K562 (cell line): ENCODE measurements around the gene LAMB1. TPM values are rescaled to one million over a fixed set of nuclear protein-coding genes. Genes with fewer than 3 reads are reported as not detected.

ENCODE experiments used
- ATAC-seq: fragments of 200-7000 bp; cut with Tn5 transposase; 3 replicates; pipeline ENCODE4 v1.9.1; 2020; ENCODE audit warnings: moderate library complexity
- BruUV-seq: library from RNA; stranded (reverse); fragments of 400-500 nt; replicated peaks from 2 replicates; lab custom pipeline; 2021; lab: Mats Ljungman, UMichigan
- CTCF ChIA-PET: fragments of 300-600 bp; formaldehyde crosslinking; extraction: SDS; loops from one replicate; lab custom pipeline; 2021; ENCODE audit warnings: low intra/inter-chr PET ratio; lab: Yijun Ruan, JAX
- POLR2A ChIA-PET: fragments of 300-600, 350-650 bp; sonication (Branson Sonifier 250); formaldehyde crosslinking; extraction: SDS; loops from one replicate; lab custom pipeline; 2021; ENCODE audit warnings: antibody characterized with exemption, inconsistent platforms; lab: Yijun Ruan, JAX
- DNase-seq, 4 experiments: peaks; one replicate each; pipeline versions ENCODE4 v3.0.0 to v3.0.0-alpha.2; 2011 to 2018; ENCODE audit warnings: low spot score in 3 of 4, mixed read lengths in 3 of 4; ENCODE audit errors: extremely low read depth in 1 of 4
- FAIRE-seq: peaks from 2 replicates; lab custom pipeline; 2011; peaks lifted over from hg19 to GRCh38; lab: Jason Lieb, UNC
- H2AFZ ChIP-seq: 2 replicates; pipeline ENCODE4 v1.6.0; 2011; ENCODE audit warnings: low read depth, low read length, control low read depth, inconsistent platforms
- H3K27ac ChIP-seq: fragments of 200-600 bp; 3 replicates; pipeline ENCODE4 v1.8.0; 2011; ENCODE audit warnings: low read depth, mild to moderate bottlenecking, control low read depth, inconsistent platforms, low read length, moderate library complexity, mixed read lengths; ENCODE audit errors: extremely low read depth
- H3K27me3 ChIP-seq, 2 experiments: fragments of 300-600 bp in 1 of 2; 2 replicates in 1 of 2; 3 replicates in 1 of 2; pipeline versions ENCODE4 v1.6.0 to v1.8.0; 2011; ENCODE audit warnings: inconsistent platforms in 2 of 2, low read length in 2 of 2, mild to moderate bottlenecking in 1 of 2, mixed read lengths in 1 of 2, moderate library complexity in 1 of 2; ENCODE audit not compliant: control insufficient read depth in 2 of 2, insufficient read depth in 2 of 2
- H3K36me3 ChIP-seq: fragments of 300-600 bp; 3 replicates; pipeline ENCODE4 v1.8.0; 2011; ENCODE audit warnings: mild to moderate bottlenecking, low read length, inconsistent platforms; ENCODE audit not compliant: control insufficient read depth, insufficient read depth
- H3K4me1 ChIP-seq, 2 experiments: fragments of 200-600 bp in 1 of 2; replicated peaks in 1 of 2; 2 replicates in 1 of 2; 3 replicates in 1 of 2; pipeline versions ENCODE4 v1.5.1 to v1.8.0; 2011; ENCODE audit warnings: inconsistent platforms in 2 of 2, low read length in 2 of 2, mild to moderate bottlenecking in 1 of 2, mixed read lengths in 1 of 2, moderate library complexity in 1 of 2; ENCODE audit not compliant: control insufficient read depth in 2 of 2, insufficient read depth in 2 of 2
- H3K4me2 ChIP-seq: 2 replicates; pipeline ENCODE4 v1.6.1; 2011; ENCODE audit warnings: low read length, control low read depth, inconsistent platforms, mixed read lengths; ENCODE audit not compliant: insufficient read depth
- H3K4me3 ChIP-seq: fragments of 200-600 bp; sonication (generic), shearing (Covaris generic); 2 replicates; pipeline ENCODE4 v1.5.1; 2016; ENCODE audit warnings: control low read depth, inconsistent platforms
- H3K79me2 ChIP-seq: fragments of 200-600 bp; 3 replicates; pipeline ENCODE4 v1.8.0; 2011; ENCODE audit warnings: low read length, inconsistent platforms; ENCODE audit not compliant: control insufficient read depth, insufficient read depth
- H3K9ac ChIP-seq, 2 experiments: 2 replicates each; pipeline versions ENCODE4 v1.6.0 to v1.6.1; 2011; ENCODE audit warnings: low read depth in 2 of 2, low read length in 2 of 2, control low read depth in 1 of 2, inconsistent platforms in 1 of 2, mild to moderate bottlenecking in 1 of 2, mixed read lengths in 1 of 2; ENCODE audit not compliant: insufficient read depth in 1 of 2
- H3K9me1 ChIP-seq: one replicate; pipeline ENCODE4 v1.6.0; 2011; ENCODE audit warnings: inconsistent platforms, mild to moderate bottlenecking, low read length, moderate library complexity; ENCODE audit not compliant: control insufficient read depth, insufficient read depth
- H3K9me3 ChIP-seq: replicated peaks from 2 replicates; pipeline ENCODE4 v1.5.1; 2011; ENCODE audit warnings: low read depth, low read length, inconsistent platforms; ENCODE audit not compliant: control insufficient read depth, insufficient read depth
- H4K20me1 ChIP-seq: replicated peaks from 2 replicates; pipeline ENCODE4 v1.6.1; 2011; ENCODE audit warnings: low read length, inconsistent platforms, mixed read lengths; ENCODE audit not compliant: control insufficient read depth, insufficient read depth
- ATF4 ChIP-seq: fragments of 450-650 bp; formaldehyde crosslinking; IDR thresholded peaks from 2 replicates; pipeline ENCODE4 v1.4.0; 2022; ENCODE audit warnings: mild to moderate bottlenecking, moderate library complexity
- ETS2 ChIP-seq: IDR thresholded peaks from 2 replicates; pipeline ENCODE4 v1.6.1; 2016; ENCODE audit warnings: borderline replicate concordance, missing genetic modification characterization, mild to moderate bottlenecking, moderate library complexity, missing compliant biosample characterization; ENCODE audit not compliant: poor library complexity, severe bottlenecking
- ILK ChIP-seq: fragments of 450-650 bp; IDR thresholded peaks from 2 replicates; pipeline ENCODE4 v1.6.1; 2016; ENCODE audit warnings: missing genetic modification characterization, low read depth, mild to moderate bottlenecking, missing compliant biosample characterization, moderate library complexity, borderline replicate concordance
- RHOXF2B ChIP-seq: fragments of 250-450 bp; sonication (Bioruptor Pico); conservative IDR thresholded peaks from 2 replicates; pipeline ENCODE4 v1.5.1; 2021
- TAF1 ChIP-seq: IDR thresholded peaks from 2 replicates; pipeline ENCODE4 v1.6.1; 2011; ENCODE audit warnings: mild to moderate bottlenecking, low read length, moderate library complexity; ENCODE audit not compliant: insufficient read depth, control insufficient read depth, severe bottlenecking; ENCODE audit errors: extremely low read depth
- USF1 ChIP-seq: sonication (generic); formaldehyde crosslinking; IDR thresholded peaks from 2 replicates; pipeline ENCODE4 v1.9.0; 2022; ENCODE audit warnings: mild to moderate bottlenecking, missing genetic modification reagents
- WGBS: fragments of 100-300 bp; shearing (Covaris generic); methylation state at CpG from one replicate; pipeline ENCODE4 v1.1.6; 2016; ENCODE audit warnings: low coverage, mixed read lengths; ENCODE audit not compliant: insufficient coverage; ENCODE audit errors: missing lambda C conversion rate; 5-methylcytosine and 5-hydroxymethylcytosine counted together
- in situ Hi-C: fragments of 300-500 bp; cut with MboI; formaldehyde crosslinking; loops from 4 replicates; pipeline ENCODE4 v1.15.0; 2018; ENCODE audit warnings: inconsistent platforms, mixed read lengths
- intact Hi-C: fragments of 100-400 bp; cut with micrococcal nuclease; formaldehyde crosslinking; loops from 2 replicates; pipeline ENCODE4 v1.14.2; 2022
- polyA plus RNA-seq, 8 experiments: library from polyadenylated mRNA; depleted of rRNA in 4 of 8; stranded (reverse) in 5 of 8; unstranded in 3 of 8; fragments of >200 nt; fragmentation: Nextera tagmentation in 2 of 8; fragmentation: Illumina TruSeq in 1 of 8; extraction: Ambion mirVana in 2 of 8; extraction: Trizol in 1 of 8; gene quantifications; 2 replicates each; pipeline versions ENCODE4 v1.2.1 to v1.2.3, GENCODE V29; 2011 to 2014; ENCODE audit warnings: inconsistent platforms in 1 of 8, missing spikeins in 1 of 8
- total RNA-seq, 7 experiments: library from RNA; depleted of rRNA in 6 of 7; stranded (reverse); fragments of >200 nt in 6 of 7; fragmentation: Illumina TruSeq in 2 of 7; extraction: Trizol in 2 of 7; gene quantifications; 2 replicates each; pipeline versions ENCODE4 v1.2.1 to v1.2.3, GENCODE V29; 2011 to 2021; ENCODE audit warnings: low replicate concordance in 1 of 7

The LAMB1 gene
- total and polyA plus RNA-seq, 9 of the 15 experiments (the other 6 are each of a cell fraction or from before 2014, with no cell fraction given), result 6.0 to 17.7 (median 12.3) TPM

GRCh38 chr7:107980671-107981190 lies 22.2 kb downstream of the LAMB1 start:
- peaks cover 6% of the 10 kb centered on the region; the same call in 2 of the 3 replicates for H3K36me3 ChIP-seq

More at GRCh38 chr7:107980671-107981190, 22.2 kb downstream of the LAMB1 start:
- POLR2A ChIA-PET, result interaction anchor here (0.9 to 1.0 kb wide), 2 partner anchors 12 to 22 kb away, joined by 3 to 4 read pairs; no protein-coding TSS in a partner anchor
- in situ Hi-C loops, result no loop called here
- Histone ChIP-seq H3K9me3 (no peaks in the 10 kb centered on the region), H3K4me2 (no peak overlapping the region)
- no TSS peak for BruUV-seq
- CTCF ChIA-PET, result no interaction called here
- intact Hi-C loops, result no loop called here
- 69% methylated on average over 8 of the region's 8 CpGs for WGBS
- no peak for TF ChIP-seq USF1 (CRISPR knock-in tag)
- no peak for TF ChIP-seq TAF1
- no peak for TF ChIP-seq ETS2 (tag)
- TF ChIP-seq ILK (tag), result no peak
- TF ChIP-seq ATF4 (CRISPR knock-in tag), result no peak
- no peak for TF ChIP-seq RHOXF2B (CRISPR knock-in tag)
- TF ChIP-seq, all 486 proteins: peak for 0
- H3K27me3 ChIP-seq, result no peaks in the 10 kb centered on the region
- H3K79me2 ChIP-seq, result no peaks in the 10 kb centered on the region
- no peak overlapping the region for H3K4me3 ChIP-seq
- H3K9ac ChIP-seq, result no peak overlapping the region
- no peak overlapping the region for H3K27ac ChIP-seq
- FAIRE-seq (no peak), DNase-seq (no peak), ATAC-seq (no peak)
- no peaks in the 10 kb centered on the region for H4K20me1 ChIP-seq
- H3K9me1 ChIP-seq, result no peaks in the 10 kb centered on the region
- no peaks in the 10 kb centered on the region for H3K4me1 ChIP-seq
- no peak overlapping the region for H2AFZ ChIP-seq
